Measurements from ENCODE around the gene PMEPA1.

Gene PMEPA1

DNA sequence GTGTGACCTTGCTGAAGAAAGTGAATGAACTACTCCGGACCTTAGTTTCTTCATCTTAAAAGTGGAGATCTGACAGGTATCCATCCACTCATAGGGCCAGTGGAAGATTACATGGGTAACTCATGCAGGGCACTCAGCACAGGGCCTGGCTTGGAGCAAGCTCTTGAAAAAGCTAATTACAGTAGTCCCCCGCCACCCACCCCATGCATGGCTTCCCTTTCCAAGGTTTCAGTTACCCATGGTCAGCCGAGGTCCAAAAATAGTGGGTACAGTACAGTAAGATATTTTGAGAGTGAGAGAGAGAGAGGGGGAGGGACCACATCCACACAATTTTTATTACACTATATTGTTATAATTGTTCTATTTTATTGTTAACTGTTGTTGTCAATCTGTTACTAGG is 7.1 kb upstream of the PMEPA1 start:
- peaks cover 67% of the 10 kb centered on the region for H3K4me1 ChIP-seq (ENCODE audit: control insufficient read depth, insufficient read depth, low read length)
- H3K36me3 ChIP-seq (ENCODE audit: insufficient read depth, low read length): no peaks in the 10 kb centered on the region
- H3K4me2 ChIP-seq (ENCODE audit: low read length): peak overlapping the region; percentile 61
- no peaks in the 10 kb centered on the region for H3K9me3 ChIP-seq (replicated peaks; ENCODE audit: low read length)
- H3K9ac ChIP-seq (ENCODE audit: low read depth, low read length): peak overlapping the region; percentile 24
- no peak overlapping the region for H3K4me3 ChIP-seq (ENCODE audit: low read length)
- H3K27me3 ChIP-seq (ENCODE audit: control insufficient read depth, insufficient read depth, low read length): peaks cover 12% of the 10 kb centered on the region

DNA sequence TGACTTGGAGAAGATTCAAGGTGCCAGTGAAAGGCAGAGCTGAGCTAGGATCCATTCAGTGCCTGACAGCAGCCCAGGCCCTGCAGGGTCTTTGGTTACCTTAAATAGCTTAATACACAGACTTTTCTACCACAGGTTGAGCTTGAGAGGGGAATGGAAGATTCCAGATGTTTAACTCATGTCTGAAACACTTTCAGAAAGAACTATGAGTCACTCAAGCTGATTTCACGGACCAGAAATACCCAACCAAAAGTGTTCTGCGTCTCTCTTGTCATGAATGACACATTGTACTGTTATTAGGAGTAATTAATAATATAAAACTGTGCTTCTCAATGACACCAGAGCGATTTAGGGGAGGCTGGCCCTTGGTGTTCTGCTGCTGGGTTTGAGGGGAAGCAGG is 6.4 kb upstream of the PMEPA1 start:
- Histone ChIP-seq H3K4me1 (ENCODE audit: control insufficient read depth, insufficient read depth, low read length) (peaks cover 70% of the 10 kb centered on the region), H3K27me3 (ENCODE audit: control insufficient read depth, insufficient read depth, low read length) (peaks cover 8% of the 10 kb centered on the region), H3K4me2 (ENCODE audit: low read length) (peak overlapping the region; percentile 61), H3K4me3 (ENCODE audit: low read length) (peak overlapping the region; percentile 38), H3K36me3 (ENCODE audit: insufficient read depth, low read length) (no peaks in the 10 kb centered on the region), H3K9me3 (replicated peaks; ENCODE audit: low read length) (no peaks in the 10 kb centered on the region), H3K9ac (ENCODE audit: low read depth, low read length) (no peak overlapping the region)

DNA sequence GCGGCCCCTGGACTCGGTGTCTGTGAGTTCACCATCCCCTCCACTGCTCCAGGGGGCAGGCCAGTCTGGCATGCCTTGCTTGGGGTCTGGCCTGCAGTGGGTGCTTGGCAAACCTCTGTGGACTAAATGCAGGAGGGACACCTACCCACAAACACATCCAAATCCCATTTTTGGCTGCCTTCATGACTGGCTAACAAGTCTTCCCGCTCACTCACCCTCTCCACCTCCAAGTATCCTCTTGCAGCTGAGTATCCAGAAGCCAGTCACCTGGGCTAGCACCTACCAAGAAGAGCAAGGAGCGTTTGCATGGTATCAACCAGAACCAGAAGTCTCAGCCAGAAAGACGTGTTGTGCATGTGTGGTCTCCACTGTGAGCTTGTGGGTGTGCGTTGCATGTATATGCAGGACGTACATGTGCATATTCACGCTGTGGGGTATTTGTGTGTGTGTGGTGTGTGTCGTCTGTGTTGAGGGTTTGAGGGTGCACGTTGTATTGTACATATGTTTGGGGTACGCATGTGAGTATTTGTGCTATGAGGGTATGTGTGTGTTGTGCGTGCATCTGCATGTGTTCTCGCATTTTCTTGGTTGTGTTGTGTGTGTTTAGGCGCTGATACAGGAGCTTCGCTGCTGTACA is 5.6 kb upstream of the PMEPA1 start:
- Histone ChIP-seq H3K4me2 (ENCODE audit: low read length) (no peak overlapping the region), H3K9me3 (replicated peaks; ENCODE audit: low read length) (no peaks in the 10 kb centered on the region), H3K4me1 (ENCODE audit: control insufficient read depth, insufficient read depth, low read length) (peaks cover 78% of the 10 kb centered on the region), H3K4me3 (ENCODE audit: low read length) (no peak overlapping the region), H3K36me3 (ENCODE audit: insufficient read depth, low read length) (no peaks in the 10 kb centered on the region), H3K27me3 (ENCODE audit: control insufficient read depth, insufficient read depth, low read length) (no peaks in the 10 kb centered on the region), H3K9ac (ENCODE audit: low read depth, low read length) (no peak overlapping the region)

DNA sequence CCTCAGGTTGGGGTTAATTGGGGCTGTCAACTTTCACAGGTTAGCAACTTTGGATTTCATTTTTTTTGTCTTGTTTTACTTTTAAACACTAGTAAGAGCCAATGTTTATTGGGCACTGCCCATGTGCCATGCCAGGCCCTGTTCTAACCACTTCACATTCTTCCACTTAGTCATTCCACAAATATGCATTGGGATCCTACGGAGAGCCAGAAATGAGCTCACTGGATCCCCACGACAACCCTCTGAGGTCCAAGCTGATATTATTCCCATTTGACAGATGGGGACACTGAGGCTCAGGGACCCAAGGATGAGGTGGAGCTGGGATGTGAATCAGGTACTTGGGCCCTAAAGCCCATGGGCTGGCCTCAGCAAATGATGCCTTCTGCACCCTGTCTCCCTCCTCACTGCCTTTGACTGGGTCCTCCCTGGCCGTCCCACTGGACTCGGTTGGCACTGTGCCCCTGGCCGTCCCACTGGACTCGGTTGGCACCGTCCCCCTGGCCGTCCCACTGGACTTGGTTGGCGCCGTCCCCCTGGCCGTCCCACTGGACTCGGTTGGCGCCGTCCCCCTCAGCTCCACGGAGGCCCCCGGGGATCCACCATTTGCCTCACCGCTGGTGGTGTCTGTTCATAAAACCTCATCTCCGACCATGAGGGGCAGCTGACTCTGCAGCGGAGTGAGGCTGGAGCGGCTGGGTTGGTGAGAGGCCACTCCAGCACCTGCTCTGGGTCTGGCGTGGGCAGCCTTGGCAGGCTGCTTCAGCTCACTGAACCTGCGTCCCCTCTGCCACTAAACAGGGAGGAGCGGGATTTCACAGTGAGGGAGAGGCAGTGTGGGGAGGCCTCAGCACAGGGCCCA is 4.8 kb upstream of the PMEPA1 start:
- Histone ChIP-seq H3K27me3 (ENCODE audit: control insufficient read depth, insufficient read depth, low read length) (no peaks in the 10 kb centered on the region), H3K4me2 (ENCODE audit: low read length) (peak overlapping the region; percentile 64), H3K9ac (ENCODE audit: low read depth, low read length) (peak overlapping the region; percentile 57), H3K4me1 (ENCODE audit: control insufficient read depth, insufficient read depth, low read length) (peaks cover 81% of the 10 kb centered on the region), H3K9me3 (replicated peaks; ENCODE audit: low read length) (no peaks in the 10 kb centered on the region), H3K4me3 (ENCODE audit: low read length) (no peak overlapping the region), H3K36me3 (ENCODE audit: insufficient read depth, low read length) (no peaks in the 10 kb centered on the region)

DNA sequence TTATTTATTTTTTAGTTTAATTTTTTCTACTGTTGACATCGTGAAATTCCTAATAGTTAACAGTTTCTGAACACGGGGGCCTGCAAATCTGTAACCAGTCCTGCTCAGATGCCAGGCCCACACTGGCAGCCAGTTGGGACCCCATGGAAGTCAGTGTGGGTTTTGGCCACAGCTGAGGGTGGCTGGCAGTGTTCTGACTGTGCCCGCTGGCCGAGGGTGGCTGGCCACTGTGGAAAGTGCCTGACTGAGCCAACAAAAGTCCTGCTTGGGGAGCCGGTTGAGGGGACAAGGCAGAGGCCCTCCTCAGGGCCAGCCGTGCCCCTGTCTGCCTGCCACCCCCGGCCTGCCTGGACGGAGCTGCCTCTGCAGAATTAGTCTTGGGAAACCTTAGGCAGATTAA is 4.1 kb upstream of the PMEPA1 start:
- peaks cover 80% of the 10 kb centered on the region for H3K4me1 ChIP-seq (ENCODE audit: control insufficient read depth, insufficient read depth, low read length)
- H3K9ac ChIP-seq (ENCODE audit: low read depth, low read length): peak overlapping the region; percentile 57
- H3K9me3 ChIP-seq (replicated peaks; ENCODE audit: low read length): no peaks in the 10 kb centered on the region
- H3K36me3 ChIP-seq (ENCODE audit: insufficient read depth, low read length): no peaks in the 10 kb centered on the region
- H3K27me3 ChIP-seq (ENCODE audit: control insufficient read depth, insufficient read depth, low read length): no peaks in the 10 kb centered on the region
- H3K4me2 ChIP-seq (ENCODE audit: low read length): peak overlapping the region; percentile 64
- H3K4me3 ChIP-seq (ENCODE audit: low read length): no peak overlapping the region

DNA sequence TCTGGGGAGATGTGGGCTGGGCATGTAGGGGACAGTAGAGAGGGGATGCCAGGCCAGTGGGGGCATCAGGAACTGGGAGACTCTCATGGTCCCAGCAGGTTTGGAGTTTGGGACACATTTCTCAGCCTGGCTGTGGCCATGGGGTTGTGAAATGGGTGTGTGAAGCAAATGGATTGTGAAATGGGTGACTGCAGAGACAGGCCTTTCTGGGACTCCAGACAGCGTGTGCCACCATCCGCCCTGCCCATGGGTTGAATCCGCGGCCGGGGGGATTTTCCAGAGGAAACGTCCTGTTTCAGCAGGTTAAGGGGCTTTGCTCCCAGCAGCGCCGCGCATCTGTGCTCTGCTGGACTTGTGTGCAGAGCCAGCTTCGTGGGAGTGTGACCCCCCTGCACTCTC is 3.7 kb upstream of the PMEPA1 start:
- Histone ChIP-seq H3K27me3 (ENCODE audit: control insufficient read depth, insufficient read depth, low read length) (no peaks in the 10 kb centered on the region), H3K36me3 (ENCODE audit: insufficient read depth, low read length) (no peaks in the 10 kb centered on the region), H3K4me1 (ENCODE audit: control insufficient read depth, insufficient read depth, low read length) (peaks cover 79% of the 10 kb centered on the region), H3K9ac (ENCODE audit: low read depth, low read length) (peak overlapping the region; percentile 57), H3K9me3 (replicated peaks; ENCODE audit: low read length) (no peaks in the 10 kb centered on the region), H3K4me2 (ENCODE audit: low read length) (peak overlapping the region; percentile 22), H3K4me3 (ENCODE audit: low read length) (no peak overlapping the region)

DNA sequence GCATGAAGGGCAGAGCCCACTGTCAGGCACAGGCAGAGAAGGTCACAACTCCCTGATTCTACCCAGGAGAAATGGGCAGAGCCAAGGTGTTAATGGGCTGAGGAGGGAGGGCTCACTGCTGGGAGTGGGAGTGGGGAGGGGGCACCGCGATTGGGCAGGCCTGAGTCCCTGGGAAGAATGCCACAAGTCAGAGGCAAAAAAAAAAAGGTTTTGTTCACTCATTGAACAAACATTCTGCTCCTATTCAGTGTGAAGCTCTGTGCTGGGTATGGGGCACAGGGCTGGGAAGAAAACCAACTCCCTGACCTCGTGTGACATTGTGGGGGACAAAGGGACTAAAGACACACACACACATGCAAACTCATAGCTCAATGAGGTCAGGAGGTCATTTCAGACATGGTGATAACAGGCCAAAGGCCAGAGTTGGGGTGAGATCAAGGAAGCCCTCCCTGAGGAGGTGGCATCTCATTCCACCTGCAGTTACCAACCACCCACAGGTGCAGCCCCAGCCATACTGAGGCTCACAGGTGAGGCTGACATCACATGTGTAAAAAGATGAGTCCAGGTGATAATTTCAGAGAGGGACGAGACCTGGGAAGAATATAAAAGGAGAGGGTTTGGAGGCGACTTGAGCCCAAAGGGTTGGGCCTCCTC is 3.2 kb upstream of the PMEPA1 start:
- no peaks in the 10 kb centered on the region for H3K36me3 ChIP-seq (ENCODE audit: insufficient read depth, low read length)
- H3K27me3 ChIP-seq (ENCODE audit: control insufficient read depth, insufficient read depth, low read length): no peaks in the 10 kb centered on the region
- no peak overlapping the region for H3K4me3 ChIP-seq (ENCODE audit: low read length)
- peaks cover 81% of the 10 kb centered on the region for H3K4me1 ChIP-seq (ENCODE audit: control insufficient read depth, insufficient read depth, low read length)
- H3K9ac ChIP-seq (ENCODE audit: low read depth, low read length): peak overlapping the region; percentile 57
- peak overlapping the region; percentile 22 for H3K4me2 ChIP-seq (ENCODE audit: low read length)
- no peaks in the 10 kb centered on the region for H3K9me3 ChIP-seq (replicated peaks; ENCODE audit: low read length)

DNA sequence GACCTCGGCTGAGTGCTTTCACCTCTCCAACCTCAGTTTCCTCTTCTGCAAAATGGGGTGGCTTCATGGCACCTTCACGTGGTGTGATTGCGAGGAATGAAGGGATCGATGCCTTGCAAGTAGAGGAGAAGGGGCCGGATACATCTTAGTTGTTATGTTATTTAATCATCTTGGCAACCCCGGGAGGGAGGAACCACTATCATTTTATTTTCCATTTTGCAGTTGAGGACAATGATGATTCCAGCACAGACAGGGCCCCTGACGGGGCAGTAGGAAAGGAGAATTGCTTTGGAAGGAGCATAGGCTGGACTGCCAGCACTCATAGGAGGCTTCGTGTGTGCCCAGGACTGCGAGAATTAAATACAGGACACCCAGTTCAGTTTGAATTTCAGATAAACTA is 2.5 kb upstream of the PMEPA1 start:
- no peaks in the 10 kb centered on the region for H3K27me3 ChIP-seq (ENCODE audit: control insufficient read depth, insufficient read depth, low read length)
- H3K4me2 ChIP-seq (ENCODE audit: low read length): no peak overlapping the region
- no peaks in the 10 kb centered on the region for H3K36me3 ChIP-seq (ENCODE audit: insufficient read depth, low read length)
- no peaks in the 10 kb centered on the region for H3K9me3 ChIP-seq (replicated peaks; ENCODE audit: low read length)
- H3K9ac ChIP-seq (ENCODE audit: low read depth, low read length): no peak overlapping the region
- no peak overlapping the region for H3K4me3 ChIP-seq (ENCODE audit: low read length)
- peaks cover 80% of the 10 kb centered on the region for H3K4me1 ChIP-seq (ENCODE audit: control insufficient read depth, insufficient read depth, low read length)

DNA sequence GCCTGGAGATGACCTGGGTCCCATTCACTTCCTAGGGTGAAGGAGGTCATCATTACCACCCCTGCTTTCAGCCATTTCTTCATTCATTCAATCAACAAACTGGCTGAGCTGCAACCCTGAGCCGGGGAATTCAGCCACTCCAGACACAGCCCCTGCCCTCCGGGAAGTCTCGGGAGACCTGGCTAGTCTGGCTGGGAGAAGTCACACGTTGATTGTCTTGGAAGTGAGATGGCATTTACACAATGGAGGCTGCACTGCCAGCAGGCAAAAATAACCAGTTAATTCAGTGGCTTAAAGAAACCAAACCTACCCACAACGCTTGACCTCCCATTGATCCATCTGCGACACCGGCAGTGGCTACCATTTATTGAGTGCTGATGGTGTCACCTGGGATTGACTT is 2.0 kb upstream of the PMEPA1 start:
- H3K4me3 ChIP-seq (ENCODE audit: low read length): no peak overlapping the region
- no peaks in the 10 kb centered on the region for H3K36me3 ChIP-seq (ENCODE audit: insufficient read depth, low read length)
- H3K9ac ChIP-seq (ENCODE audit: low read depth, low read length): no peak overlapping the region
- H3K27me3 ChIP-seq (ENCODE audit: control insufficient read depth, insufficient read depth, low read length): no peaks in the 10 kb centered on the region
- H3K4me1 ChIP-seq (ENCODE audit: control insufficient read depth, insufficient read depth, low read length): peaks cover 76% of the 10 kb centered on the region
- no peak overlapping the region for H3K4me2 ChIP-seq (ENCODE audit: low read length)
- H3K9me3 ChIP-seq (replicated peaks; ENCODE audit: low read length): no peaks in the 10 kb centered on the region

DNA sequence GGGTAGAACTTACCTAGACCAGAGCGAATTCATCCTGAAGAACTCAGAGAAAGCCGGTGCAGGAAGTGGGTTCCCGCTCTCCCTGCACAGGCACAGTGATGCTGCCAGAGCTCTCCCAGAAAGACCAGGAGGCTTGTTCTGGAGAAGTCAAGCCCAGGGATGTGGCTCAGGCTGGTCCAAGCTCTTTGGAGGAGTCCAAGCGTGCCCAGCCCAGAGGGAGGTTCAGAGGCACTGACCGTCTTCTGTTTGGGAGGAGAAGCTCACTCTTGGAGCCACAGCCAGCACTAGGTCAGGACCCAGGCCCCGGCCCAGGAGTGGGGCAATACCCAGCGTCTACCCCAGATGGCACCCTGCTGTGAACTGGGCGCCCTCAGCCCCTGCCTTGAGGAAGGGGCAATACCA is 1.5 kb upstream of the PMEPA1 start:
- H3K36me3 ChIP-seq (ENCODE audit: insufficient read depth, low read length): no peaks in the 10 kb centered on the region
- no peak overlapping the region for H3K4me3 ChIP-seq (ENCODE audit: low read length)
- no peak overlapping the region for H3K4me2 ChIP-seq (ENCODE audit: low read length)
- H3K9me3 ChIP-seq (replicated peaks; ENCODE audit: low read length): no peaks in the 10 kb centered on the region
- H3K4me1 ChIP-seq (ENCODE audit: control insufficient read depth, insufficient read depth, low read length): peaks cover 71% of the 10 kb centered on the region
- no peak overlapping the region for H3K9ac ChIP-seq (ENCODE audit: low read depth, low read length)
- no peaks in the 10 kb centered on the region for H3K27me3 ChIP-seq (ENCODE audit: control insufficient read depth, insufficient read depth, low read length)

DNA sequence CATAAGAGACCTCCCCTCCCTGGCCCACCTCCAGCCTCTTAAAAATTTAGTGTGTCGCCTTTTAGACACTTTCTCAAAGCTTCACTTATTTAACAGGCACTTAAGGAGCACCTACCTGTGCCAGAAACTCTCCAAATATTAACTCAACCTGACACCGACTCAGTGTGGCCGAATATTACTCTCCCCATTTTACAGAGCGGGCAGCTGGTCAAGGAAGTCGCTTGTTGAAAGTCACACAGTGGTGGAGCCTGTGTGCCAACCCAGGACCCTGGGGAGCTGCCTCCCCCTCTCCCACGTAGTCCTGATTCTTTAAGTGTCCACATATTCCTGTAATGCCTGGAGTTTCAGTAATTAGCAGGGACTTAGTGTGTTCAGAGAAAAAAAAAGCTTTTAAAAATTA is 1.0 kb upstream of the PMEPA1 start:
- Histone ChIP-seq H3K9me3 (replicated peaks; ENCODE audit: low read length) (no peaks in the 10 kb centered on the region), H3K4me3 (ENCODE audit: low read length) (peak overlapping the region; percentile 83), H3K4me2 (ENCODE audit: low read length) (peak overlapping the region; percentile 97), H3K9ac (ENCODE audit: low read depth, low read length) (peak overlapping the region; percentile 87), H3K4me1 (ENCODE audit: control insufficient read depth, insufficient read depth, low read length) (peaks cover 72% of the 10 kb centered on the region), H3K27me3 (ENCODE audit: control insufficient read depth, insufficient read depth, low read length) (no peaks in the 10 kb centered on the region), H3K36me3 (ENCODE audit: insufficient read depth, low read length) (no peaks in the 10 kb centered on the region)

Measured in skeletal muscle satellite cell (primary cell).